HG02970 (cell line): ENCODE measurements around the gene LGMN.

Source experiments
- ATAC-seq: cut with Tn5 transposase; IDR thresholded peaks from one replicate; pipeline ENCODE4 v1.9.1; 2021; ENCODE audit warnings: mild to moderate bottlenecking, moderate library complexity, moderate number of reproducible peaks; ENCODE audit not compliant: unreplicated experiment, low FRiP score

The LGMN gene

GRCh38 chr14:92703516-92703915, 44.9 kb downstream of the LGMN start:
- ATAC-seq = no peak

DNA sequence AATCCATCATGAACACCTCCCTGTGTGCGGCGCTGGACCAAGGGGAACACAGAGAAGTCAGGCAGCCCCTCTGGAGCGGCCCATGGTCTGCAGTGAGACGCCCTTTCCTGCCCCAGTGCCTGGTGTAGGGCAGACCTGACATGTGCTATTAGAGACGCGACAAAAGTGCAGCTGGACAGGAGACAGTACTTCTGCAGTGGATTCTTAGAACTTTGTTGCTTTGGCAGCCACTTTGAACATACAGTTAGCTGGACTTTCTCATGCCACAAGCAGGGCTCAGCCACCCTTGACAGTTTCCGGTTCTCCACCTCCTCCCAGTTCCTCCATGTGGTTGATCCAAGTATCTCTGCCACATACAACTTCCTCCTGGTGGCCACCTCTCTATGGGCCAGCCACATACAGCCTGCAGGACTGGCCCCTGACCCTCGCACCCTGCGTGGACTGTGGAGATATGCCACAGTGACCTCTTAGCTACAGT, 45.9 kb downstream of the LGMN start:
- ATAC-seq = no peak

GRCh38 chr14:92701826-92702225, 46.6 kb downstream of the LGMN start:
- ATAC-seq = no peak

GRCh38 chr14:92698393-92698792, 50.0 kb downstream of the LGMN start:
- no peak for ATAC-seq

GRCh38 chr14:92696366-92696765, 52.1 kb downstream of the LGMN start:
- no peak for ATAC-seq

DNA sequence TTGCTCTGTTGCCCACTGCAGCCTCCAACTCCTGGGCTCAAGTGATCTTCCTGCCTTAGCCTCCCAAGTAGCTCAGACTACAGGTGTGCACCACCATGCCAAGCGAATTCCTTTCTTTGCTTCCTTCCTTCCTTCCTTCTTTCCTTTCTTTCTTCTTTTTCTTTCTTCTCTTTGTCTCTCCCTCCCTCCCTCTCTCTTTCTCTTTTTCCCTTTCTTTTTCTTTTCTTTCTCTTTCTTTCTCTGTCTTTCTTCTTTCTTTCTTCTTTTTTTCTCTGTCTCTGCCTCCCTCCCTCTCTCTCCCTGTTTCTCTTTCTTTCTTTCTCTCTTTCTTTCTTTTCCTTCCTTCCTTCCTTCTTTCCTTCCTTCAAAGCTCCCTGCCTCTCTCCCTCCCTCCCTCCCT, 52.9 kb downstream of the LGMN start:
- no peak for ATAC-seq

- ATAC-seq = no peak
These were observed 53.6 kb downstream of the LGMN start for GRCh38 chr14:92694807-92695206.

- ATAC-seq = no peak
These were observed 54.2 kb downstream of the LGMN start for GRCh38 chr14:92693998-92694795.

- ATAC-seq = no peak
These were observed 55.6 kb downstream of the LGMN start for GRCh38 chr14:92692822-92693226.

GRCh38 chr14:92690171-92691011, 58.0 kb downstream of the LGMN start:
- ATAC-seq = no peak

DNA sequence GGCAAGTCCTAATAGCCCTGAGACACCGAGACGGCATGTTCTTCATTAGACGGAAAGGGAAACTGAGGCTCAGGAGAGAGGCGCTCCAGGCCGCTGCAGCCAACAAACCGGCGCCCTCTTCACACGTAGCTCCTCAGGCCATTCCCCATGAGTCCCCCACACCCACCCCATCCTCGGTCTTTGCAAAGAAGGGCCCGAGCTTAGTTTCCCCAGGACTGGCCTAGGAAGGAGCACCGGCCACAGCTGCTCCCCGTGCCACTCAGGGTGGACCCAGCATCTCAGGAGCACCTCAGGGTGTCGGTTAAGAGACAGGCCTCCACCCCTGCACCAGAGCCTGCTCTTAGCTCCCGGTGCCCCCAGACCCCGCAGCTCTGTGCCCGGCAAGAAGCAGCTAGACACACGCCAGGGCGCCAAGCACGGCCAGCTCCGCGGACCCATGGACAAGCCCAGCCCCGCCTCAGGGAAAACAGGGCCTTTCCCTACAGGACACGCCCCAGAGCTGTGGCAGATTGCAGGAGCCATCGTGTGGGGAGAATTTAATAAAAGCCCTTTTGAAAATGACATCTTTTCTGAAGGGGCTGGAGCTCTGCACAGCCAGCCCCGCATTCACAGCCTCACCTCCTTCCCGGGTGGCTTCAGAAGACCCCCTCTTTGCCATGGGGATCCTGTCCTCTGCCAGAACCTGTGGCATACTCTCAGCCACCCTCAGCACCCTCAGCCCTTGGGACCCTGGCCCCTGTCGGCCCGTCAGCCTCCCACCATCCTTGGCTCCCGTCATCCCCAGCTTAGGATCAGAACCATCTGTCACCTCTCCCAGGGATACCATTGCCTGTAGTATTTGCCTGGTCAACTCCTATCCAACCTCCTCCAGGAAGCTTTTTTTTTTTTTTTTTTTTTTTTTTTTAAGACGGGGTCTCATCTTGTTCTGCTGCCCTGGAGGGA, 59.7 kb downstream of the LGMN start:
- no peak for ATAC-seq

- no peak for ATAC-seq
These were observed 60.6 kb downstream of the LGMN start for GRCh38 chr14:92687681-92688433.

DNA sequence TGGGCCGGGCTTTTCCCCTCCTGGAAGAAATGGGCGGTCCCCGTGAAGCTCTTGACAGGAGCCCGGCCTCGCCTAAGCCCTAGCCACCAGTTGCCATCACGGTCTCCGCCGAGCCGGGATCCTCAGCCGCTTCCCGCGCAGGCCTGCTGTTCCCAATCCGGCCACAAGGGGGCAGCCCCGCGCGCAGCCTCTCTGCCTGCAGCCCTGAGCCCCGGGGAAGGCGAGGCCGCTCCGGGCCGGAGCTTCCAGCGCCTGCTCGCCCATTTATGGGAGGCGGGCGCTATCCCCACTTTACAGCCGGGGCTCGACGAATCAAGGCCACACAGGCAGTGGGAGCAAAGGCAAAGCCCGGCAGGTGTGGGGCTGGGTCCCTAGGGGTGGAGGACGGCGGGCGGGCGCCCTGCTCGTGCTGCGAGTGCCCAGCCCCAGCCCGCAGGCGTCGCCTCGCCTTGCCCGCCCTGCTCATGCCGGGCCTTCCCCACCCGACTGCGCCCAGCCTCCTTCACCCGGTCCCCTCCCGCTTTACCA, 61.5 kb downstream of the LGMN start:
- no peak for ATAC-seq

- no peak for ATAC-seq
These were observed 62.0 kb downstream of the LGMN start for GRCh38 chr14:92686411-92686899.

GRCh38 chr14:92685784-92686355, 62.6 kb downstream of the LGMN start:
- no peak for ATAC-seq

- ATAC-seq = no peak
These were observed 63.4 kb downstream of the LGMN start for GRCh38 chr14:92684801-92685560.

DNA sequence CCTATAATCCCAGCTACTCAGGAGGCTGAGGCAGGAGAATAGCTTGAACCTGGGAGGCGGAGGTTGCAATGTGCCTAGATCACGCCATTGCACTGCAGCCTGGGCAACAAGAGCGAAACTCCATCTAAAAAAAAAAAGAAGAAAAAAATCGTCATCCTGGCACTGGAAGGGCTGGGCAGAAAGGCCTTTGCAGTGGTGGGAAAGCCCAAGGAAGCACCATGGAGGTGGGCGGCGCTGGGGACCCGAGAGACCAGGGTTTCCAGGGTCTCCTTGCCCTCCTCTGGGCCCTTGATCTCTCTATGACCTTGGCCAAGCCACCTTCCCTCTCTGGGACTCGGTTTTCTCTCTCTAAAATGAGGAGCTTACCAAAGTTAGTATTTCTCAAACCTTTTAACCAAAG, 65.4 kb downstream of the LGMN start:
- ATAC-seq = no peak
